ENCODE data around the gene NUDT15. TPM values are rescaled to one million over a fixed set of nuclear protein-coding genes. Genes with fewer than 3 reads are reported as not detected.

NUDT15 gene
- 1 to 10 TPM; 5.0 to 8.0 (median 5.9) TPM for total RNA-seq

DNA sequence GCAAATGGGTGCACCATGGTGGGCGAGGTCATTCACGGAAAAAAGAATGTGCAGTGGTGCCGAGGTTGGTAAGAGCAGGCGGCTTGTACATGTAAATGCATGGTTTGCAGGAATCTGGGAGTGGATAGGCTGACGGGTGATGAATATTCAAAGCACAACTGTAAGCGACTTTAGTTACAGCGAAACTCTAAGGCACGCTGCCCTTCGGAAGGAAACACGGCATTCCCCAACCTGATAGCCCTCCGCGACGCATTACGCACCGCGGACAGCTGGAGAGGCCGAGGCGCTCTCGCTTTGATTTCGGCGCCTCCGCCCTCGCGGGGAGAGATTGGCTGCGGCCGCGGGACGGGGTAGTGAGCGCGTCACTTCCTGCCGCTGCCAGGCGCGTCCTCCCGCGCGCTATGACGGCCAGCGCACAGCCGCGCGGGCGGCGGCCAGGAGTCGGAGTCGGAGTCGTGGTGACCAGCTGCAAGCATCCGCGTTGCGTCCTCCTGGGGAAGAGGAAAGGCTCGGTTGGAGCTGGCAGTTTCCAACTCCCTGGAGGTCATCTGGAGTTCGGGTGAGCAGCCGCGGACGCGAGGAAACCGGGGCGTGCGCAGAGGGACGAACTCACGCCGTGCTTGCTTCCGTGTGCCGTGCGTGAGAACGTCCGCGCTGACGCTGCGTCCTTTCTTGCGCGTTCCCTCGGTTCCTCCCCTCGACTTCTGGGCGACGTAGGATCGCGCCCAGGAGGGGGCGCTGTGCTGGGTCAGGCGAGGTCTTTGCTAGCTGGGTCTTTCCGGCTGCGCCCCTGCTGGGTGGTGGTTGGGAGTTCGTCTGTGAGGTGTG lies at the start of gene NUDT15:
Gene NUDT15, plus strand, starts transcription at position 381 of the 828 bp plus-strand sequence. Its CDS starts 21 bp downstream, at position 402.
- Histone ChIP-seq H3K27me3 (no peaks in the 10 kb centered on the region), H3K27ac (replicated peaks in 1 of 4) (peak within 1 kb of the TSS; percentile 94 to 97 (median 96)), H3K4me1 (peaks cover 8 to 20% (median 18%) of the 10 kb centered on the region in 4 donors), H3K36me3 (peaks cover 0 to 21% (median 8%) of the 10 kb centered on the region in 4 donors), H3K9me3 (no peaks in the 10 kb centered on the region), H3K4me3 (peak within 1 kb of the TSS; percentile 74 to 90 (median 78))
- DNase-seq (ENCODE audit: extremely low spot score) = peak; percentile 98
- TF ChIP-seq POLR2A (IDR thresholded peaks at IDR 0.05; ENCODE audit: low read depth) = peak; percentile 67
- TF ChIP-seq POLR2AphosphoS5 (IDR thresholded peaks at IDR 0.05) = peak; percentile 92 to 96
- TF ChIP-seq CTCF (IDR thresholded peaks at IDR 0.05) = peak; percentile 90 to 97 (median 93)
- peak; percentile 89 for TF ChIP-seq EP300 (IDR thresholded peaks at IDR 0.05)
- WGBS = 0% methylated on average over 34 of the region's 82 CpGs
- intact Hi-C loops (cut with DNase I) = loop anchor here (5.0 to 10.0 kb wide), 2 partner anchors 35 to 197 kb away; partner anchors contain the start of genes ITM2B and SUCLA2

GRCh38 chr13:47990427-47990826 lies 47.1 kb upstream of the NUDT15 start:
- H3K36me3 ChIP-seq = peaks cover 0 to 64% (median 37%) of the 10 kb centered on the region in 4 donors
- 100% methylated on average over 1 of the region's 1 CpG for WGBS
- H3K9me3 ChIP-seq = no peaks in the 10 kb centered on the region
- TF ChIP-seq POLR2AphosphoS5 (IDR thresholded peaks at IDR 0.05) = no peak
- TF ChIP-seq CTCF (IDR thresholded peaks at IDR 0.05) = no peak
- TF ChIP-seq EP300 (IDR thresholded peaks at IDR 0.05) = no peak
- no peak for TF ChIP-seq POLR2A (IDR thresholded peaks at IDR 0.05; ENCODE audit: low read depth)
- H3K27me3 ChIP-seq = no peaks in the 10 kb centered on the region
- intact Hi-C loops (cut with DNase I) = no loop called here
- no peak for DNase-seq (ENCODE audit: extremely low spot score)
- H3K4me1 ChIP-seq = peaks cover 0 to 4% (median 0%) of the 10 kb centered on the region in 4 donors
- H3K27ac ChIP-seq (replicated peaks in 1 of 4) = no peak overlapping the region
- no peak overlapping the region for H3K4me3 ChIP-seq

GRCh38 chr13:47990920-47991466 lies 46.5 kb upstream of the NUDT15 start:
- intact Hi-C loops (cut with DNase I) = no loop called here

GRCh38 chr13:47991859-47992258 lies 45.7 kb upstream of the NUDT15 start:
- H3K36me3 ChIP-seq = peaks cover 0 to 60% (median 30%) of the 10 kb centered on the region in 4 donors
- peaks cover 2 to 4% (median 3%) of the 10 kb centered on the region in 4 donors for H3K4me1 ChIP-seq
- no peak overlapping the region for H3K27ac ChIP-seq (replicated peaks in 1 of 4)
- H3K9me3 ChIP-seq = no peaks in the 10 kb centered on the region
- WGBS = 91% methylated on average over 4 of the region's 4 CpGs
- intact Hi-C loops (cut with DNase I) = no loop called here
- no peak for TF ChIP-seq POLR2AphosphoS5 (IDR thresholded peaks at IDR 0.05)
- TF ChIP-seq CTCF (IDR thresholded peaks at IDR 0.05) = no peak
- no peak for TF ChIP-seq EP300 (IDR thresholded peaks at IDR 0.05)
- TF ChIP-seq POLR2A (IDR thresholded peaks at IDR 0.05; ENCODE audit: low read depth) = no peak
- no peaks in the 10 kb centered on the region for H3K27me3 ChIP-seq
- no peak for DNase-seq (ENCODE audit: extremely low spot score)
- H3K4me3 ChIP-seq = no peak overlapping the region

More at GRCh38 chr13:47990920-47991466, 46.5 kb upstream of the NUDT15 start:
- Histone ChIP-seq H3K4me3 (no peak overlapping the region), H3K27ac (replicated peaks in 1 of 4) (no peak overlapping the region), H3K27me3 (no peaks in the 10 kb centered on the region), H3K4me1 (peaks cover 0 to 4% (median 0%) of the 10 kb centered on the region in 4 donors), H3K36me3 (peaks cover 0 to 63% (median 35%) of the 10 kb centered on the region in 4 donors), H3K9me3 (no peaks in the 10 kb centered on the region)
- TF ChIP-seq CTCF (IDR thresholded peaks at IDR 0.05) (no peak), POLR2AphosphoS5 (IDR thresholded peaks at IDR 0.05) (no peak)
- WGBS = 97% methylated on average over 2 of the region's 2 CpGs
- no peak for DNase-seq (ENCODE audit: extremely low spot score)

All from esophagus muscularis mucosa (tissue), 4 donors.